ENCODE measurements around the gene MAML2. TPM values are rescaled to one million over a fixed set of nuclear protein-coding genes. Genes with fewer than 3 reads are reported as not detected.

Gene MAML2
- total RNA-seq, 4 donors from 2014 or later, result 4.7 to 21.7 (median 7.3) TPM

DNA sequence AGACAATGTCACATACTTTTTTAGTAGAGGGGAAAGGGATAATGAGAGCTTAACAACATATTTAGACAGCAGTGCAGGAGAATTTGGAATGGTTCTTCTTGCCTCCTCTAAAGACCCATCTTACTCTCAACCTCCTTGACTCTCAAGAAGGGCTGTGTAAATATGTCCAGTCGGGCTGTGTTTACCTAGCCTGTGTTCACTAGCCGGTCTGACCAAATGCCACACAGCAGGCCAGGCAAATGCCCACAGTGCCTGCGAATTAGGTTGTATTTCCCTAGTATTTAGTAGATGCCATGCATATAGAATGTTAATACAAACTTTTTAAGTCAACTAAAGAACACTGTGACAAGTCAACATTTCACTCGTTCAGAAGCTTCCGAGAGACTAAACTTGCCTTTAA, 367.7 kb downstream of the MAML2 start:
- intact Hi-C loops (cut with DNase I), result no loop called here
- H3K27me3 ChIP-seq, result no peaks in the 10 kb centered on the region
- H3K36me3 ChIP-seq, result peaks cover 0 to 21% (median 0%) of the 10 kb centered on the region in 3 donors
- H3K4me3 ChIP-seq, result no peak overlapping the region
- no peak for DNase-seq
- no peaks in the 10 kb centered on the region for H3K4me1 ChIP-seq
- 89 to 97% methylated on average over 5 of the region's 5 CpGs for WGBS, 2 donors
- H3K9me3 ChIP-seq, result no peaks in the 10 kb centered on the region
- no peak overlapping the region for H3K27ac ChIP-seq
- TF ChIP-seq POLR2A (IDR thresholded peaks at IDR 0.05), result no peak
- TF ChIP-seq, protein P1, sequence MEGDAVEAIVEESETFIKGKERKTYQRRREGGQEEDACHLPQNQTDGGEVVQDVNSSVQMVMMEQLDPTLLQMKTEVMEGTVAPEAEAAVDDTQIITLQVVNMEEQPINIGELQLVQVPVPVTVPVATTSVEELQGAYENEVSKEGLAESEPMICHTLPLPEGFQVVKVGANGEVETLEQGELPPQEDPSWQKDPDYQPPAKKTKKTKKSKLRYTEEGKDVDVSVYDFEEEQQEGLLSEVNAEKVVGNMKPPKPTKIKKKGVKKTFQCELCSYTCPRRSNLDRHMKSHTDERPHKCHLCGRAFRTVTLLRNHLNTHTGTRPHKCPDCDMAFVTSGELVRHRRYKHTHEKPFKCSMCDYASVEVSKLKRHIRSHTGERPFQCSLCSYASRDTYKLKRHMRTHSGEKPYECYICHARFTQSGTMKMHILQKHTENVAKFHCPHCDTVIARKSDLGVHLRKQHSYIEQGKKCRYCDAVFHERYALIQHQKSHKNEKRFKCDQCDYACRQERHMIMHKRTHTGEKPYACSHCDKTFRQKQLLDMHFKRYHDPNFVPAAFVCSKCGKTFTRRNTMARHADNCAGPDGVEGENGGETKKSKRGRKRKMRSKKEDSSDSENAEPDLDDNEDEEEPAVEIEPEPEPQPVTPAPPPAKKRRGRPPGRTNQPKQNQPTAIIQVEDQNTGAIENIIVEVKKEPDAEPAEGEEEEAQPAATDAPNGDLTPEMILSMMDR (IDR thresholded peaks at IDR 0.05), result no peak

GRCh38 chr11:95972060-95972459, 370.9 kb downstream of the MAML2 start:
- 53 to 69% methylated on average over 2 of the region's 2 CpGs for WGBS, 2 donors
- no peaks in the 10 kb centered on the region for H3K27me3 ChIP-seq
- H3K9me3 ChIP-seq, result no peaks in the 10 kb centered on the region
- intact Hi-C loops (cut with DNase I), result no loop called here
- H3K4me3 ChIP-seq, result no peak overlapping the region
- TF ChIP-seq POLR2A (IDR thresholded peaks at IDR 0.05), result no peak
- TF ChIP-seq, protein P1 (IDR thresholded peaks at IDR 0.05), result no peak
- no peak for DNase-seq
- H3K36me3 ChIP-seq, result no peaks in the 10 kb centered on the region
- H3K27ac ChIP-seq, result no peak overlapping the region
- no peaks in the 10 kb centered on the region for H3K4me1 ChIP-seq

- no peak for DNase-seq
- Histone ChIP-seq H3K36me3 (no peaks in the 10 kb centered on the region), H3K4me1 (no peaks in the 10 kb centered on the region), H3K27me3 (no peaks in the 10 kb centered on the region), H3K27ac (no peak overlapping the region), H3K4me3 (no peak overlapping the region), H3K9me3 (no peaks in the 10 kb centered on the region)
- WGBS, 2 donors, result 53 to 89% methylated on average over 1 of the region's 1 CpG
- intact Hi-C loops (cut with DNase I), result no loop called here
- no peak for TF ChIP-seq POLR2A (IDR thresholded peaks at IDR 0.05)
- TF ChIP-seq, protein P1 (IDR thresholded peaks at IDR 0.05), result peak in 1 of 6 experiments; percentile 10
Observed at GRCh38 chr11:95968585-95968984, 374.4 kb downstream of the MAML2 start.

DNA sequence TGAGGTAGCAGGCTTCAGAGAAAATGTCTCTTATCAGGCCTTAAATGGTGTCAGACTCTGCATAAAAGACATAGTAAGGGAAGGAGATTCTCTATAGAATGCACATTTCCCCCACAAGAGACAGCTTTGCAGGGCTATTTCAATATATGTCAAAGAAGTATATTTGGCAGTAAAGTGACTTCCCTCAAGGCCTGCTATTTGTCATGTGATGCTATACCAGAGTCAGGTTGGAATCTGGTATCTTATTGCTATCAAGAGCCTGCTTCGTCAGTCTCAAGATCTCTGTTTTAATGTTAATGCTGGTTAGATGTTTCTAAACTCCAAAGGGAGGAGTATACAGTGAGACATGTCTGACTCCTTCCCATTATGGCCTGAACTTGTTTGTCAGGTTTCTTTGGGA, 378.7 kb downstream of the MAML2 start:
- TF ChIP-seq POLR2A (IDR thresholded peaks at IDR 0.05), result no peak
- TF ChIP-seq, protein P1 (IDR thresholded peaks at IDR 0.05), result no peak
- Histone ChIP-seq H3K9me3 (no peaks in the 10 kb centered on the region), H3K4me3 (no peak overlapping the region), H3K36me3 (no peaks in the 10 kb centered on the region), H3K27ac (no peak overlapping the region), H3K4me1 (no peaks in the 10 kb centered on the region), H3K27me3 (no peaks in the 10 kb centered on the region)
- 75 to 79% methylated on average over 1 of the region's 1 CpG for whole genome bisulfite sequencing, 2 donors
- intact Hi-C loops (cut with DNase I), result no loop called here
- no peak for DNase-seq

DNA sequence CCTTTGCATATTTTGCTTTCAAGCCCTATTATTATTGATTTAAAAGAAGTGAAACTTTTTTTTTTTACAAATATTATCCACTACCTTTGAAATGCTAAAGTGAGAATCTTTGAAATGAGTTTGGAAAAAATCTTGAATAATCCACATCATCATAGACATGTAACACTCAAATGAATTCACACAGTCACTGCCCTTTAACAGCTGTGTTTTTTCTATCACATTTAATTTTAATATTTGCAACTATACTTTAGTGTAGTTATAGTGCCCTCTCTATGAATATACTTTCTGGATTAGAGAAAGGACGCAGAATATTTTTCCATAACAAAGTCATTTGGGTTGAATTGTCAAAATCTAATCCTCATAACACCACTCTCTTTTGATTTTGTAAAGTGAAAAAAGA, 381.2 kb downstream of the MAML2 start:
- Histone ChIP-seq H3K27ac (no peak overlapping the region), H3K9me3 (no peaks in the 10 kb centered on the region), H3K4me3 (no peak overlapping the region), H3K36me3 (no peaks in the 10 kb centered on the region), H3K27me3 (no peaks in the 10 kb centered on the region), H3K4me1 (no peaks in the 10 kb centered on the region)
- WGBS, 2 donors, result 67 to 69% methylated on average over 1 of the region's 1 CpG
- TF ChIP-seq POLR2A (IDR thresholded peaks at IDR 0.05), result no peak
- TF ChIP-seq, protein P1 (IDR thresholded peaks at IDR 0.05), result no peak
- intact Hi-C loops (cut with DNase I), result no loop called here
- DNase-seq, result no peak

Data from esophagus squamous epithelium (tissue), 5 donors.